GM18870 (cell line): ENCODE results near the gene CRIP2.

Experiments
- ATAC-seq: cut with Tn5 transposase; IDR thresholded peaks from one replicate; pipeline ENCODE4 v1.9.1; 2021; ENCODE audit warnings: moderate library complexity; ENCODE audit not compliant: unreplicated experiment

The CRIP2 gene

GRCh38 chr14:105497671-105498429 is 23.2 kb downstream of the CRIP2 start:
- ATAC-seq: no peak

GRCh38 chr14:105498430-105499255 is 24.0 kb downstream of the CRIP2 start:
- no peak for ATAC-seq

GRCh38 chr14:105499256-105500035 is 24.8 kb downstream of the CRIP2 start:
- ATAC-seq: no peak

- no peak for ATAC-seq
These were observed 25.6 kb downstream of the CRIP2 start for GRCh38 chr14:105500036-105500725.

GRCh38 chr14:105500726-105501101 is 26.1 kb downstream of the CRIP2 start:
- no peak for ATAC-seq

- no peak for ATAC-seq
These were observed 27.1 kb downstream of the CRIP2 start for GRCh38 chr14:105501504-105502291.

- no peak for ATAC-seq
These were observed 28.1 kb downstream of the CRIP2 start for GRCh38 chr14:105502446-105503295.

- no peak for ATAC-seq
These were observed 28.6 kb downstream of the CRIP2 start for GRCh38 chr14:105503296-105503640.

GRCh38 chr14:105503935-105504692 is 29.5 kb downstream of the CRIP2 start:
- ATAC-seq: no peak

- no peak for ATAC-seq
These were observed 30.5 kb downstream of the CRIP2 start for GRCh38 chr14:105505101-105505500.

GRCh38 chr14:105507247-105507646 is 32.6 kb downstream of the CRIP2 start:
- no peak for ATAC-seq

- ATAC-seq: no peak
These were observed 33.4 kb downstream of the CRIP2 start for GRCh38 chr14:105508069-105508468.

- ATAC-seq: no peak
These were observed 34.0 kb downstream of the CRIP2 start for GRCh38 chr14:105508601-105509000.

GRCh38 chr14:105517096-105517495 is 42.5 kb downstream of the CRIP2 start:
- no peak for ATAC-seq

GRCh38 chr14:105519946-105520698 is 45.5 kb downstream of the CRIP2 start:
- no peak for ATAC-seq

- no peak for ATAC-seq
These were observed 50.7 kb downstream of the CRIP2 start for GRCh38 chr14:105525326-105525725.

GRCh38 chr14:105525861-105526775 is 51.5 kb downstream of the CRIP2 start, which contains the start of gene TMEM121:
Gene TMEM121, plus strand, starts transcription at chr14:105526583. Its CDS starts 2,252 bp downstream, at chr14:105528835.
- no peak for ATAC-seq
